ENCODE results near the gene SDK1.

GRCh38 chr7:4237296-4238235 is 936.5 kb downstream of the SDK1 start:
- TF ChIP-seq POLR2A (IDR thresholded peaks at IDR 0.05) (no peak), POLR2AphosphoS5 (IDR thresholded peaks at IDR 0.05; ENCODE audit: insufficient read depth in 1 of 2, low read depth in 1 of 2) (no peak)

Measured in vagina (tissue), 2 donors.